ENCODE results near the gene HTR2A. TPM values are rescaled to one million over a fixed set of nuclear protein-coding genes. Genes with fewer than 3 reads are reported as not detected.

Gene HTR2A
- total RNA-seq, 1 donor from 2014 or later = 2.2 TPM

DNA sequence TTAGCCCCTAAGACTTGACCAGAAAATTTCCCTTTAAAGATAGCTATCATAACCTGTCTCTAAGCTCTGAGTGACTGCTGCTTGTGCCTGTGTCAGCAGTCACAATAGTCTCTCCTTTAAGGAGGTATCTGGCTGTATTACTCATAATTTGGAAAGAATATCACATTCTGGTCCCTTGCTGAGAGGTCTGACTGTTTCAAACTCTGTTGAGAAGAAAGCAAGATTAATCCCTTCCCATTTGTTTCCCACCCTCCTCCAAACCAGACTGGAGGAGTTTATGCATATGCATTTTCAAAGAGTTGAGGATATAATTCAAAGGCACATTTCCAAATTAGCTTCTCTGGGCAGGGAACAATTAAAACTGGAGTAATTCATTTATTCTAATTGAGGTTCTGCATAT is 2.3 kb downstream of the HTR2A start:
- peak overlapping the region; percentile 51 to 69 for H3K4me3 ChIP-seq
- no peaks in the 10 kb centered on the region for H3K36me3 ChIP-seq
- no peaks in the 10 kb centered on the region for H3K9me3 ChIP-seq
- TF ChIP-seq POLR2AphosphoS5 (IDR thresholded peaks at IDR 0.05; ENCODE audit: insufficient read depth in 1 of 2, low read depth in 1 of 2) = no peak
- H3K27me3 ChIP-seq = no peaks in the 10 kb centered on the region
- peaks cover 14% of the 10 kb centered on the region for H3K4me1 ChIP-seq
- intact Hi-C loops (cut with DNase I) = no loop called here
- no peak for DNase-seq (ENCODE audit: extremely low spot score in 2 of 2)
- H3K27ac ChIP-seq = peak overlapping the region; percentile 71

DNA sequence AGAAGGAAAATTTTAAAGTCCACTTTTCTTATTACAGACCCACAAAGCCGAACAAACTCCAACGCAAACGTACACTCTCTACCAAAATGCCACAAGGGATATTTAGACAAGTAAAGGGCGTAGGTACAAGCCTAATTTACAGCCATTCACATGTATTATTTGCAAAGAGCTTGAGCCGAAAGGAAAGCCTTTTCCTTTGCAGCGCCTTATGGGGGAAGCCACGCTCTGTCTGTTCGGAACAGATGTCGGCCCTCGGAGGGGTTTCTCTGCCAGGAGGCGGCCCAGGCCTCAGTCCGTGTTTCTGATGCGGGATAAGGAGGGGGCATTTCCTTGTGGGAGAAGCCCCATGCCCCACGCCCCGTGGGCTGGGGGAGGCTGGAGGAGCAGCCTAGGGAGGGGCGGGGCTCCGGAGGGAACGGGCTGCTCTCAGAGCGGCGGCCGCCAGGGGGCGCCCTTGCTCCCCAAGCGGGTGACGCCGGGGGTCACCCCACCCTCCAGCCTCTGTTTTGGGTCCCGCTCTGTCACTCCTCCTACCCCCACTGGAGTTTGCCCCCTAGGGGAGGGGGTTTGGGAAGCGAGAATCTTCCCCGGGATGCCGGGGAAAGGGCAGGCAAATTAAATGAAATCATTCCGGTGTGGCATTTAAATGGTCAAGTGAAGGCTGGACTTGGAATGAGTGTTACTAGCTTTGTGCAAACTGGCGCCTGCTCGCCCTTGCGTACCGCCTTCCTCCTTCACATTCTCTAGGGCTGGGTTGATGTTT is 2.9 kb downstream of the HTR2A start:
- DNase-seq (ENCODE audit: extremely low spot score in 2 of 2) = no peak
- H3K9me3 ChIP-seq = no peaks in the 10 kb centered on the region
- H3K27ac ChIP-seq = peak overlapping the region; percentile 71
- no peak for TF ChIP-seq POLR2A (IDR thresholded peaks at IDR 0.05)
- TF ChIP-seq, protein P1, sequence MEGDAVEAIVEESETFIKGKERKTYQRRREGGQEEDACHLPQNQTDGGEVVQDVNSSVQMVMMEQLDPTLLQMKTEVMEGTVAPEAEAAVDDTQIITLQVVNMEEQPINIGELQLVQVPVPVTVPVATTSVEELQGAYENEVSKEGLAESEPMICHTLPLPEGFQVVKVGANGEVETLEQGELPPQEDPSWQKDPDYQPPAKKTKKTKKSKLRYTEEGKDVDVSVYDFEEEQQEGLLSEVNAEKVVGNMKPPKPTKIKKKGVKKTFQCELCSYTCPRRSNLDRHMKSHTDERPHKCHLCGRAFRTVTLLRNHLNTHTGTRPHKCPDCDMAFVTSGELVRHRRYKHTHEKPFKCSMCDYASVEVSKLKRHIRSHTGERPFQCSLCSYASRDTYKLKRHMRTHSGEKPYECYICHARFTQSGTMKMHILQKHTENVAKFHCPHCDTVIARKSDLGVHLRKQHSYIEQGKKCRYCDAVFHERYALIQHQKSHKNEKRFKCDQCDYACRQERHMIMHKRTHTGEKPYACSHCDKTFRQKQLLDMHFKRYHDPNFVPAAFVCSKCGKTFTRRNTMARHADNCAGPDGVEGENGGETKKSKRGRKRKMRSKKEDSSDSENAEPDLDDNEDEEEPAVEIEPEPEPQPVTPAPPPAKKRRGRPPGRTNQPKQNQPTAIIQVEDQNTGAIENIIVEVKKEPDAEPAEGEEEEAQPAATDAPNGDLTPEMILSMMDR (IDR thresholded peaks at IDR 0.05) = peak; percentile 59 to 98 (median 91)
- peak in 1 of 2 donors; percentile 66 for TF ChIP-seq POLR2AphosphoS5 (IDR thresholded peaks at IDR 0.05; ENCODE audit: insufficient read depth in 1 of 2, low read depth in 1 of 2)
- peak overlapping the region; percentile 51 to 69 for H3K4me3 ChIP-seq
- intact Hi-C loops (cut with DNase I) = no loop called here
- H3K4me1 ChIP-seq = peaks cover 14% of the 10 kb centered on the region
- H3K36me3 ChIP-seq = no peaks in the 10 kb centered on the region
- no peaks in the 10 kb centered on the region for H3K27me3 ChIP-seq

DNA sequence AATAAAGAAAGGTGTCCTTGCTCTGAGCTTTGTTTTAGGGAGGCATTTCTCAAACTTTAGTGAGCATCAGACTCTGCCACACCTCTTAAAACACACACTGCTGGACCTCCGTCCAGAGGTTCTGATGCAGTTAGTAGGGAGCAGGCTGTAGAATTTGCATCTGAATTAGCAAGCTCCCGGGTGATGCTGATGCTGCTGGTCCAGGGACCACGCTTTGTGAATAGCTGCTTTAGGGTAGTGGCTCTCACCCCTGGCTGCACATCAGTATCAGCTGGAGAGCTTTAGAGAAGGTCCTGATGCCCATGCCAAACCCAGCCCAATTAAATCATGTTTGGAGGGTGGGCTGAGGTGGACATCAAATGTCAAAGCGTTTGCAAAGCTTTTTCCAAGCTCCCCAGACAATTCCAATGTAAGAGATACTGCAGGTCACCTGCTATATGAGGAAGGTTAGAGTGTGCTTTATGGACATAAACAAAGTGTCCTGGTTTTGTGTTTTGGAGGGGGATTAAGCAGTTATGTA is 3.6 kb downstream of the HTR2A start:
- intact Hi-C loops (cut with DNase I) = no loop called here
- no peak for DNase-seq (ENCODE audit: extremely low spot score in 2 of 2)
- H3K4me1 ChIP-seq = peaks cover 14% of the 10 kb centered on the region
- no peak for TF ChIP-seq POLR2AphosphoS5 (IDR thresholded peaks at IDR 0.05; ENCODE audit: insufficient read depth in 1 of 2, low read depth in 1 of 2)
- no peak for TF ChIP-seq POLR2A (IDR thresholded peaks at IDR 0.05)
- TF ChIP-seq, protein P1 (IDR thresholded peaks at IDR 0.05) = no peak
- no peaks in the 10 kb centered on the region for H3K36me3 ChIP-seq
- peak overlapping the region; percentile 51 to 69 for H3K4me3 ChIP-seq
- H3K9me3 ChIP-seq = no peaks in the 10 kb centered on the region
- H3K27me3 ChIP-seq = no peaks in the 10 kb centered on the region
- H3K27ac ChIP-seq = peak overlapping the region; percentile 71

DNA sequence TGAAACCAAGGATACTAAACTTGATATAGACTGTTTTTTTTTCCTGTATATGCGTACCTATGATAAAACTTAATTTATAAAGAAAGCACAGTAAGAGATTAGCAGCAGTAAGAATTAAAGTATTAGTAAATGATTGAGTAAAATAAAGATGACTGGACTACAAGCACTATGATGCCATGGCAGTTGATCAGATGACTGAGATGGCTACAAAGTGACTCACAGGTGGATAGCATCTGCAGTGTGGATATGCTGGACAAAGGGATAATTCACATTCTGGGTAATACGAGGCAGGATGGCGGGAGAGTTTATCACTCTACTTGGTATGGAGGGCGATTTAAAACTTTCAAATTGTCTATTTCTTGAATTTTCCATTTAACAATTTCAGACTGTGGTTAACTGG is 11.8 kb downstream of the HTR2A start:
- Histone ChIP-seq H3K4me1 (no peaks in the 10 kb centered on the region), H3K4me3 (no peak overlapping the region), H3K9me3 (no peaks in the 10 kb centered on the region), H3K36me3 (no peaks in the 10 kb centered on the region), H3K27ac (no peak overlapping the region), H3K27me3 (no peaks in the 10 kb centered on the region)
- DNase-seq (ENCODE audit: extremely low spot score in 2 of 2) = no peak
- intact Hi-C loops (cut with DNase I) = no loop called here
- no peak for TF ChIP-seq POLR2AphosphoS5 (IDR thresholded peaks at IDR 0.05; ENCODE audit: insufficient read depth in 1 of 2, low read depth in 1 of 2)
- TF ChIP-seq POLR2A (IDR thresholded peaks at IDR 0.05) = no peak
- TF ChIP-seq, protein P1 (IDR thresholded peaks at IDR 0.05) = no peak

DNA sequence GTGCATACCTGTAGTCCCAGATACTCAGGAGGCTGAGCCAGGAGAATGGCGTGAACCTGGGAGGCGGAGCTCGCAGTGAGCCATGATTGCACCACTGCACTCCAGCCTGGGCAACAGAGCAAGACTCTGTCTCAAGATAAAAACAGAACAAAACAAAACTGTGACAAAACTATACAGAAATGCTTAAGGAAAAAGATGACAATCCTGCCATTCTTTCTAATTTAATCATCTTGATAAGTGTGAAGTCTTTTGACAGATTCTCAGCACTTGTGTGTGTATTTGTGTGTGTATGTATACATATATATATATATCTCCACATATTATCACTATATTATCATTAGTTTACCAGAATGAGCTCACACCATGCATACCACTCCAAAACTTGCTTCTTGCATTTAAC is 12.3 kb downstream of the HTR2A start:
- Histone ChIP-seq H3K9me3 (no peaks in the 10 kb centered on the region), H3K27ac (no peak overlapping the region), H3K4me1 (no peaks in the 10 kb centered on the region), H3K36me3 (no peaks in the 10 kb centered on the region), H3K27me3 (no peaks in the 10 kb centered on the region), H3K4me3 (no peak overlapping the region)
- intact Hi-C loops (cut with DNase I) = no loop called here
- DNase-seq (ENCODE audit: extremely low spot score in 2 of 2) = no peak
- no peak for TF ChIP-seq POLR2AphosphoS5 (IDR thresholded peaks at IDR 0.05; ENCODE audit: insufficient read depth in 1 of 2, low read depth in 1 of 2)
- TF ChIP-seq, protein P1 (IDR thresholded peaks at IDR 0.05) = no peak
- no peak for TF ChIP-seq POLR2A (IDR thresholded peaks at IDR 0.05)
